ENCODE results near the gene ATP9A. TPM values are rescaled to one million over a fixed set of nuclear protein-coding genes. Genes with fewer than 3 reads are reported as not detected.
A peak's percentile ranks its signal among the peaks of the same experiment; 100 is the strongest.
"Not testable (repeated sequence)": the region's sequence is repeated elsewhere in the genome, so short reads cannot be mapped to it uniquely, and the experiment has no call there.

Gene ATP9A
- polyA plus RNA-seq (2011; rRNA removed) (35.3 and 37.1 TPM in 2 replicates), polyA minus RNA-seq (2011; rRNA and poly(A)+ RNA removed) (95.4 and 107 TPM in 2 replicates)

- POLR2A ChIA-PET = no interaction called here
- no peak within 1 kb of the TSS for H3K27ac ChIP-seq (ENCODE audit: low read depth, low read length)
- H3K9me3 ChIP-seq (ENCODE audit: control insufficient read depth, insufficient read depth, low read length) = no peaks in the 10 kb centered on the region
- TF ChIP-seq CTCF (IDR thresholded peaks at IDR 0.05; ENCODE audit: low read depth, low read length) = 0 out of 2 replicates have a peak, but pooled peaks have one; percentile 12
- H3K4me3 ChIP-seq (ENCODE audit: low read depth, low read length) = peak within 1 kb of the TSS; percentile 86
- CTCF ChIA-PET = interaction anchor here (1.1 kb wide), 1 partner anchor 316 kb away, joined by 3 read pairs; no protein-coding TSS in a partner anchor
- no peak for DNase-seq (ENCODE audit: low read depth, low spot score)
- H3K27me3 ChIP-seq (ENCODE audit: control insufficient read depth, insufficient read depth, low read length) = no peaks in the 10 kb centered on the region
These were observed at the start of gene ATP9A for GRCh38 chr20:51767867-51768758. ATP9A (minus strand) TSS chr20:51768390; CDS start chr20:51768369, 21 bp downstream.

GRCh38 chr20:51816856-51817255 is 48.7 kb upstream of the ATP9A start:
- H3K27me3 ChIP-seq (ENCODE audit: control insufficient read depth, insufficient read depth, low read length); H3K9me3 ChIP-seq (ENCODE audit: control insufficient read depth, insufficient read depth, low read length); H3K27ac ChIP-seq (ENCODE audit: low read depth, low read length); POLR2A ChIA-PET; DNase-seq (ENCODE audit: low read depth, low spot score); H3K4me3 ChIP-seq (ENCODE audit: low read depth, low read length): not testable (repeated sequence)
- CTCF ChIA-PET = interaction anchor here (0.6 kb wide), 1 partner anchor 116 kb away, joined by 6 read pairs; no protein-coding TSS in a partner anchor

- TF ChIP-seq CTCF (IDR thresholded peaks at IDR 0.05; ENCODE audit: low read depth, low read length) = no peak
- no peak overlapping the region for H3K4me3 ChIP-seq (ENCODE audit: low read depth, low read length)
- no peak for DNase-seq (ENCODE audit: low read depth, low spot score)
- no peaks in the 10 kb centered on the region for H3K9me3 ChIP-seq (ENCODE audit: control insufficient read depth, insufficient read depth, low read length)
- H3K27ac ChIP-seq (ENCODE audit: low read depth, low read length) = no peak overlapping the region
- CTCF ChIA-PET = interaction anchor here (0.6 kb wide), 1 partner anchor 717 kb away, joined by 5 read pairs; no protein-coding TSS in a partner anchor
- H3K27me3 ChIP-seq (ENCODE audit: control insufficient read depth, insufficient read depth, low read length) = no peaks in the 10 kb centered on the region
- POLR2A ChIA-PET = no interaction called here
These were observed 47.3 kb upstream of the ATP9A start for GRCh38 chr20:51815383-51816076.

GRCh38 chr20:51812861-51813260 is 44.7 kb upstream of the ATP9A start:
- no peak for TF ChIP-seq CTCF (IDR thresholded peaks at IDR 0.05; ENCODE audit: low read depth, low read length)
- CTCF ChIA-PET = no interaction called here
- POLR2A ChIA-PET = no interaction called here

GRCh38 chr20:51811514-51812128 is 43.4 kb upstream of the ATP9A start:
- ChIA-PET CTCF (interaction anchor here (4.0 kb wide), 1 partner anchor 12 kb away, joined by 21 read pairs; no protein-coding TSS in a partner anchor), POLR2A (no interaction called here)
- Histone ChIP-seq H3K9me3 (ENCODE audit: control insufficient read depth, insufficient read depth, low read length) (no peaks in the 10 kb centered on the region), H3K4me3 (ENCODE audit: low read depth, low read length) (no peak overlapping the region), H3K27ac (ENCODE audit: low read depth, low read length) (no peak overlapping the region), H3K27me3 (ENCODE audit: control insufficient read depth, insufficient read depth, low read length) (no peaks in the 10 kb centered on the region)
- no peak for TF ChIP-seq CTCF (IDR thresholded peaks at IDR 0.05; ENCODE audit: low read depth, low read length)
- DNase-seq (ENCODE audit: low read depth, low spot score) = no peak

More at GRCh38 chr20:51812861-51813260, 44.7 kb upstream of the ATP9A start:
- no peak for DNase-seq (ENCODE audit: low read depth, low spot score)
- Histone ChIP-seq H3K27me3 (ENCODE audit: control insufficient read depth, insufficient read depth, low read length) (no peaks in the 10 kb centered on the region), H3K9me3 (ENCODE audit: control insufficient read depth, insufficient read depth, low read length) (no peaks in the 10 kb centered on the region), H3K27ac (ENCODE audit: low read depth, low read length) (no peak overlapping the region), H3K4me3 (ENCODE audit: low read depth, low read length) (no peak overlapping the region)

Data from AG04450 (cell line).